ENCODE data around the gene LIMA1.

DNA sequence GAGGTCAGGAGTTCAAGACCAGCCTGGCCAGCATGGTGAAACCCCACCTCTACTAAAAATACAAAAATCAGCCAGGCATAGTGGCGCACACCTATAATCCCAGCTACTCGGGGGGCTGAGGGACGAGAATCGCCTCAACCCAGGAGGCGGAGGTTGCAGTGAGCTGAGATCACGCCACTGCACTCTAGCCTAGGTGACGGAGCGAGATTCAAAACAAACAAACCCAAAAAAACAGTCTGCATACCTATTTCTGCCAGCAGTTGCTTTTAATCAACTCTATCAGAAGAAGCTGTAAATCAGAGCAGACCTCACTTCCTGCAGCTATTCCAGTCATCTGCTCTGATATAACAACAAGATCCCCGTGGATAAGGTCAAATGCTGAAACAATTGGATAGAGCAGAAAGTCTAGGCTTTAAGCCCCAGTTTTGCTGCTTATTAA, 50.5 kb downstream of the LIMA1 start:
- no peak for TF ChIP-seq POLR2A (IDR thresholded peaks at IDR 0.05; ENCODE audit: low read length)
- TF ChIP-seq GATA1 (IDR thresholded peaks at IDR 0.05; ENCODE audit: low read depth, low read length) = no peak

Measured in erythroblast (primary cell).